ENCODE measurements around the gene MCL1. TPM values are rescaled to one million over a fixed set of nuclear protein-coding genes. Genes with fewer than 3 reads are reported as not detected.
A peak's percentile ranks its signal among the peaks of the same experiment; 100 is the strongest.

Gene MCL1
- total RNA-seq, 1 donor from 2014 or later: 268 TPM

DNA sequence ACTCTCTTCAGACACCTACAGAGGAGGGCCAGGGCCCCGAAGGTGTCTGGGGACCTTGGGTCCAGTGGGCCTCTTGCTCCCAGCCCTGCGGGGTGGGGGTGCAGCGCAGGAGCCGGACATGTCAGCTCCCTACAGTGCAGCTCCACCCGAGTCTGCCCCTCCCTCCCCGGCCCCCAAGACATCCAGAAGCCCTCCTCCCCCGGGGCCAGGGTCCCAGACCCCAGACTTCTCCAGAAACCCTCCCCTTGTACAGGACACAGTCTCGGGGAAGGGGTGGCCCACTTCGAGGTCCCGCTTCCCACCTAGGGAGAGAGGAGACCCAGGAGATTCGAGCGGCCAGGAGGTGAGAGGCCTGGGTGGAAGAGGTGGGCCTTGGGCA lies 26.5 kb downstream of the MCL1 start:
- Mint-ChIP-seq H3K27me3 (ENCODE audit: low read depth) (peaks cover 3% of the 10 kb centered on the region), H3K36me3 (peaks cover 2% of the 10 kb centered on the region), H3K4me3 (no peak overlapping the region), H3K9me3 (no peaks in the 10 kb centered on the region), H3K4me1 (peaks cover 34% of the 10 kb centered on the region), H3K27ac (peak overlapping the region; percentile 21)
- no peak for DNase-seq (ENCODE audit: low spot score in 2 of 2, unreplicated experiment in 2 of 2)
- TF ChIP-seq, protein P1, sequence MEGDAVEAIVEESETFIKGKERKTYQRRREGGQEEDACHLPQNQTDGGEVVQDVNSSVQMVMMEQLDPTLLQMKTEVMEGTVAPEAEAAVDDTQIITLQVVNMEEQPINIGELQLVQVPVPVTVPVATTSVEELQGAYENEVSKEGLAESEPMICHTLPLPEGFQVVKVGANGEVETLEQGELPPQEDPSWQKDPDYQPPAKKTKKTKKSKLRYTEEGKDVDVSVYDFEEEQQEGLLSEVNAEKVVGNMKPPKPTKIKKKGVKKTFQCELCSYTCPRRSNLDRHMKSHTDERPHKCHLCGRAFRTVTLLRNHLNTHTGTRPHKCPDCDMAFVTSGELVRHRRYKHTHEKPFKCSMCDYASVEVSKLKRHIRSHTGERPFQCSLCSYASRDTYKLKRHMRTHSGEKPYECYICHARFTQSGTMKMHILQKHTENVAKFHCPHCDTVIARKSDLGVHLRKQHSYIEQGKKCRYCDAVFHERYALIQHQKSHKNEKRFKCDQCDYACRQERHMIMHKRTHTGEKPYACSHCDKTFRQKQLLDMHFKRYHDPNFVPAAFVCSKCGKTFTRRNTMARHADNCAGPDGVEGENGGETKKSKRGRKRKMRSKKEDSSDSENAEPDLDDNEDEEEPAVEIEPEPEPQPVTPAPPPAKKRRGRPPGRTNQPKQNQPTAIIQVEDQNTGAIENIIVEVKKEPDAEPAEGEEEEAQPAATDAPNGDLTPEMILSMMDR (IDR thresholded peaks at IDR 0.05; ENCODE audit: unreplicated experiment): no peak

DNA sequence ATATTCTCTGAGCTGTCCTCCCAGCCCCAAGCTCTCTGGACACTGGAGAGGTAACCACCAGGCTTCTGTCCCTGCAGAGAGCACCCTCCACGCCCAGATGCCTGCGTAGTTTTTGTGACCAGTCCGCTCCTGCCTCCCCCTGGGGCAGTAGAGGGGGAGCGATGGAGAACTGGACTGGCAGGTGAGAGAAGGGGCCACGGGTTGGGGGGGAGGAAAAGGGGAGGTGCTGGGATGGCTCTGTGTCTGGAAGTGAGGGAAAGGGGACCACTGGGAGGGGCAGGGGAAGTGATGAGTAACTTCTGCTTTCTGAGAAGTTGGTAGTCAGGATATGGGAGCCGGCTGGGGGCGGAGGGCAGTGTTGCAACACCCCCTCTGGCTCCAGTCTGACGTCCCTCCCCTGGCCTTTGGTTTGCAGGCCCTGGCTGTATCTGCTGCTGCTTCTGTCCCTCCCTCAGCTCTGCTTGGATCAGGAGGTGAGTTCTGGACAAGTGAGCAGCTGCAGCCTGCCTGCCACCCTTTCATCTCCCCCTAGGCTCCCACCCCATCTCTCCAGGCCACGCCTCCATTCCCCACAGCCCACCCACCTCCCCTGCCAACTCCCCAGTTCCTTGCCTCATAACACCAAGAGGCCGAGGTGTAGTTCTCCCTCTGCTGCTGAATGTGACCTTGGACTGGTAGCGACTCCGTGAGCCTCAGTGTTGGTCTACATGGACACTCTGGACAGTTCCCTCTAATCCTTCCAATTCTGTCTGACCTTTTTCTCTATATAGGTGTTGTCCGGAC lies 27.1 kb downstream of the MCL1 start:
- H3K9me3 Mint-ChIP-seq: no peaks in the 10 kb centered on the region
- H3K4me1 Mint-ChIP-seq: peaks cover 34% of the 10 kb centered on the region
- peaks cover 3% of the 10 kb centered on the region for H3K27me3 Mint-ChIP-seq (ENCODE audit: low read depth)
- no peak overlapping the region for H3K27ac Mint-ChIP-seq
- peaks cover 2% of the 10 kb centered on the region for H3K36me3 Mint-ChIP-seq
- H3K4me3 Mint-ChIP-seq: no peak overlapping the region
- TF ChIP-seq, protein P1 (IDR thresholded peaks at IDR 0.05; ENCODE audit: unreplicated experiment): no peak
- no peak for DNase-seq (ENCODE audit: low spot score in 2 of 2, unreplicated experiment in 2 of 2)

DNA sequence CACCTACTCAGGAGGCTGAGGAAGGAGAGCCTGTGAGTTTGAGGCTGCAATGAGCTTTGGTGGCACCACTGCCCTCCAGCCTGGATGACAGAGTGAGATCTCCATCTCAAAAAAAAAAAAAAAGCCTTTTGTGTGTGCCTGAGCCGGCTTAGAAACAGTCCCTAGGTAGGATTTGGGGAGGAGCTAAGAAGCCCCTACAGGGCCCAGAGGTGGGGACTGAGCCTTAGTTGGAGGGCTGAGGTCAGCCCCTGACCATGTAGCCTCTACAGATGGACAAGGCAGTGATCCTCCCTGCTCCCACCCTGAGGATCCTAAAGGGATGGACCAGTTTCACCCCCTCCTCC lies 27.7 kb downstream of the MCL1 start:
- no peak overlapping the region for H3K27ac Mint-ChIP-seq
- H3K27me3 Mint-ChIP-seq (ENCODE audit: low read depth): peaks cover 3% of the 10 kb centered on the region
- TF ChIP-seq, protein P1 (IDR thresholded peaks at IDR 0.05; ENCODE audit: unreplicated experiment): no peak
- peaks cover 36% of the 10 kb centered on the region for H3K4me1 Mint-ChIP-seq
- no peaks in the 10 kb centered on the region for H3K9me3 Mint-ChIP-seq
- H3K4me3 Mint-ChIP-seq: no peak overlapping the region
- H3K36me3 Mint-ChIP-seq: peaks cover 2% of the 10 kb centered on the region
- no peak for DNase-seq (ENCODE audit: low spot score in 2 of 2, unreplicated experiment in 2 of 2)

DNA sequence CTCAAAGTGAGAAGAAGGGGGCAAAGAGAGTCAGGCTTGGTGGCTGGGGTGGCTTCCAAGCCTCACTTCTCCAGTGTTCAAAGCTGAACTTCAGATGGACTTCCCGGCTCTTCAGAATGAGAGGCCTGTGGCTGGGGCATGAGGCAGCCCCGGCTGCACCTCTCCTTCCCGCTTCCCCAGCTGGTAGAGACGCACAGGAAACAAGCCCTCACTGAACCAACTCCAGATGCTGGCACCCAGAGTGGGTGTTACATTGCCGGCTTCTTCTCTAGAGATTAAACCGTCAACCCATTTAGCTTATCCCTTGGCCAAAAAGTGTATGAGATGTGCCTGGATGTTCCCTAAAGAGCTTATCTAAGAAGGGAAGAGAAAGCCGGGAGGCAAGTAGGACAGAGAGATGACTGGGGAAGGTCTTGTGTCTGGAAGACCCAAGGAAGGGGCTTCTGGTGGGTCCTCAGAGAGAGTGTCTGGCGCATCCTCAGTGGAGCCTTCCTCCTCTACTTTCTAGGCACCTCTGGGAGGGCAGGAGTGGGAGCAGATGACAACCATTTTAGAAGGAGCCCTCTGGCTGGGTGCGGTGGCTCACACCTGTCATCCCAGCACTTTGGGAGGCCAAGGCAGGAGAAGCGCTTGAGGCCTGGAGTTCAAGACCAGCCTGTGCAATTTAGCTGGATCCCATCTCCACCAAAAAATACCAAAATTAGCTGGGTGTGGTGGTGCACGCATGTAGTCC lies 28.2 kb downstream of the MCL1 start:
- DNase-seq (ENCODE audit: low spot score in 2 of 2, unreplicated experiment in 2 of 2): no peak
- H3K4me3 Mint-ChIP-seq: no peak overlapping the region
- TF ChIP-seq, protein P1 (IDR thresholded peaks at IDR 0.05; ENCODE audit: unreplicated experiment): no peak
- no peaks in the 10 kb centered on the region for H3K9me3 Mint-ChIP-seq
- H3K27me3 Mint-ChIP-seq (ENCODE audit: low read depth): peaks cover 3% of the 10 kb centered on the region
- peaks cover 2% of the 10 kb centered on the region for H3K36me3 Mint-ChIP-seq
- H3K4me1 Mint-ChIP-seq: peaks cover 40% of the 10 kb centered on the region
- H3K27ac Mint-ChIP-seq: peak overlapping the region; percentile 14

DNA sequence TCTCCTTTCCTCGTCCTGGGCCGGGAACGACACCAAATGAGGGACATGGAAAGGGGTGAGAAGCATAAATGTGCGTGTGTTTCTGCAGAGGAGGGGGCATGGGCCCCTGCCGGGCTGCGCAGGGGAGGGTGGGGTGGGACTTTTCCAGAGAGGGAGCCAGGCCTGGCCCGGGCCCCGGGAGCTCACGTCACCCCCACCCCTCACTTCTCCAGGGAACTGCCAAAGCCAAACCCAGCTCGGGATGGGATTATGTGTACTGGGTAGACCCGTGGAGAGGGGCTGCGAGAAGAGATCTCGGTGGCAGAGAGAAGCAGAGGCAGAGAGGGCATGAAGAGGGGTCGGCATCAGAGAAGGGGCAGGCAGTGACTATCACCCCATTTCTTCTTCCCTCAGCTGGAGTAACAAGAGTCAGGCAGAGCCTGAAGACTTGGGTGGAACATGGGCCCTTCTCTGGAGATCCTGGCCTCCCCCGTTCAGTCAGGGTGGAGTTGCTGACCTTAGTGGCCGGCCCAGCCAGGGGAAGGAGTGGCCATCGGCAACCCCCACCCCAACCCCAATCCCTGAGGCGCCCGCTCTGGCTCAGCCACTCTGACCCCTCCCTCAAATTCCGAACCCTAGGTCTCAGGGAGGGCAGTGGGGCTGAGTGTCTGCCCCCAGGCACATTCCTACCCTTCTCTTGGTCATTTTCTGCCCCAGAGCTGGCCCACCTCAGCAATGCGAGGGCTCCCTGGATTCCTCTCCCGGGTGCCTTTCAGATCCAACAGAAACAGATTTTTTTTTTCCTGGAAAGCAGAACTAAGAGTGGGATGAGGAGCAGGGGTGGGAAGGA lies 29.0 kb downstream of the MCL1 start:
- TF ChIP-seq, protein P1 (IDR thresholded peaks at IDR 0.05; ENCODE audit: unreplicated experiment): no peak
- H3K4me3 Mint-ChIP-seq: peak overlapping the region; percentile 78
- H3K36me3 Mint-ChIP-seq: no peaks in the 10 kb centered on the region
- H3K4me1 Mint-ChIP-seq: peaks cover 43% of the 10 kb centered on the region
- H3K9me3 Mint-ChIP-seq: no peaks in the 10 kb centered on the region
- H3K27ac Mint-ChIP-seq: peak overlapping the region; percentile 21
- H3K27me3 Mint-ChIP-seq (ENCODE audit: low read depth): peaks cover 3% of the 10 kb centered on the region
- no peak for DNase-seq (ENCODE audit: low spot score in 2 of 2, unreplicated experiment in 2 of 2)

All from mesothelial cell of epicardium (in vitro differentiated cells).